GM12878 (cell line): ENCODE data around the gene IFT81. TPM values are rescaled to one million over a fixed set of nuclear protein-coding genes. Genes with fewer than 3 reads are reported as not detected.

ENCODE experiments used
- ATAC-seq: fragments of 200-7000 bp; cut with Tn5 transposase; 3 replicates; pipeline ENCODE4 v1.9.1; 2020; ENCODE audit warnings: mild to moderate bottlenecking, moderate library complexity
- BruUV-seq: library from RNA; stranded (reverse); fragments of 400-500 nt; replicated peaks from 2 replicates; lab custom pipeline; 2021; lab: Mats Ljungman, UMichigan
- CTCF ChIA-PET: fragments of 300-600 bp; sonication (Branson Sonifier 250); formaldehyde crosslinking; extraction: SDS; loops from one replicate; lab custom pipeline; 2021; ENCODE audit warnings: inconsistent platforms; lab: Yijun Ruan, JAX
- POLR2A ChIA-PET: fragments of 350-600 bp; formaldehyde crosslinking; extraction: SDS; loops from one replicate; lab custom pipeline; 2021; ENCODE audit warnings: inconsistent platforms; lab: Charles Lee
- RAD21 ChIA-PET: fragments of 300-600 bp; sonication (Branson Sonifier 250); formaldehyde crosslinking; loops from one replicate; lab custom pipeline; 2023; ENCODE audit warnings: antibody characterized with exemption; ENCODE audit not compliant: unreplicated experiment; lab: Charles Lee
- SMC1A ChIA-PET: fragments of 300-600 bp; sonication (Branson Sonifier 250); formaldehyde crosslinking; loops from one replicate; lab custom pipeline; 2023; ENCODE audit not compliant: unreplicated experiment, uncharacterized antibody; lab: Charles Lee
- DNase-seq: peaks from one replicate; pipeline ENCODE4 v3.0.0-alpha.2; 2011; ENCODE audit warnings: low read depth, low spot score
- FAIRE-seq: peaks from 3 replicates; lab custom pipeline; 2011; peaks lifted over from hg19 to GRCh38; lab: Jason Lieb, UNC
- H2AFZ ChIP-seq: 2 replicates; pipeline ENCODE4 v1.6.0; 2011; ENCODE audit warnings: low read depth, low read length, control low read depth; ENCODE audit not compliant: control insufficient read depth
- H3K27ac ChIP-seq: 2 replicates; pipeline ENCODE4 v1.5.1; 2011; ENCODE audit warnings: control low read depth; ENCODE audit not compliant: control insufficient read depth, insufficient read depth
- H3K27me3 ChIP-seq, 2 experiments: replicated peaks in 1 of 2; 2 replicates each; pipeline versions ENCODE4 v1.6.0 to v1.6.1; 2011; ENCODE audit warnings: low read length in 1 of 2; ENCODE audit not compliant: control insufficient read depth in 2 of 2, insufficient read depth in 2 of 2
- H3K36me3 ChIP-seq, 2 experiments: 2 replicates each; pipeline ENCODE4 v1.5.1; 2011; ENCODE audit warnings: low read length in 1 of 2; ENCODE audit not compliant: control insufficient read depth in 2 of 2, insufficient read depth in 2 of 2
- H3K4me1 ChIP-seq: 2 replicates; pipeline ENCODE4 v1.6.1; 2011; ENCODE audit warnings: mild to moderate bottlenecking, low read length, moderate library complexity, mixed read lengths; ENCODE audit not compliant: control insufficient read depth, insufficient read depth
- H3K4me2 ChIP-seq: 2 replicates; pipeline ENCODE4 v1.6.0; 2011; ENCODE audit warnings: control low read depth; ENCODE audit not compliant: control insufficient read depth, insufficient read depth
- H3K4me3 ChIP-seq: fragments of 200-600 bp; sonication (generic); 2 replicates; pipeline ENCODE4 v1.5.1; 2016
- H3K79me2 ChIP-seq: 2 replicates; pipeline ENCODE4 v1.6.0; 2011; ENCODE audit warnings: low read length; ENCODE audit not compliant: control insufficient read depth, insufficient read depth
- H3K9ac ChIP-seq: 2 replicates; pipeline ENCODE4 v1.8.0; 2011; ENCODE audit warnings: low read length, control low read depth, mixed read lengths; ENCODE audit not compliant: control insufficient read depth, insufficient read depth
- H3K9me3 ChIP-seq: replicated peaks from 3 replicates; pipeline ENCODE4 v1.5.1; 2011; ENCODE audit warnings: mild to moderate bottlenecking, low read length; ENCODE audit not compliant: control insufficient read depth, insufficient read depth
- H4K20me1 ChIP-seq: 2 replicates; pipeline ENCODE4 v1.6.0; 2011; ENCODE audit not compliant: control insufficient read depth, insufficient read depth
- GABPA ChIP-seq: IDR thresholded peaks from 2 replicates; pipeline ENCODE4 v1.6.1; 2014; ENCODE audit warnings: antibody characterized with exemption, low read depth, mild to moderate bottlenecking, inconsistent platforms
- HDAC6 ChIP-seq: fragments of 200-600 bp; sonication (generic); IDR thresholded peaks from one replicate; pipeline ENCODE4 v1.8.0; 2017; ENCODE audit warnings: antibody characterized with exemption; ENCODE audit not compliant: unreplicated experiment
- MAX ChIP-seq: IDR thresholded peaks from 2 replicates; pipeline ENCODE4 v1.6.1; 2012; ENCODE audit warnings: low read depth, low read length, improper control_type of control experiment
- NR2F1 ChIP-seq: fragments of 450-650 bp; conservative IDR thresholded peaks from 2 replicates; pipeline ENCODE4 v1.6.1; 2017; ENCODE audit warnings: mild to moderate bottlenecking
- POU2F2 ChIP-seq: IDR thresholded peaks from 3 replicates; pipeline ENCODE4 v1.6.1; 2011; ENCODE audit warnings: low read depth, mild to moderate bottlenecking, low read length, borderline replicate concordance
- RFX5 ChIP-seq: IDR thresholded peaks from 2 replicates; pipeline ENCODE4 v1.6.1; 2011; ENCODE audit warnings: low read depth, low read length, improper control_type of control experiment
- SMC3 ChIP-seq: IDR thresholded peaks from 2 replicates; pipeline ENCODE4 v1.6.1; 2011; ENCODE audit warnings: low read length, improper control_type of control experiment, borderline replicate concordance
- SREBF2 ChIP-seq: IDR thresholded peaks from 2 replicates; pipeline ENCODE4 v1.6.1; 2012; ENCODE audit warnings: mild to moderate bottlenecking, low read length
- STAT3 ChIP-seq: IDR thresholded peaks from 2 replicates; pipeline ENCODE4 v1.6.1; 2011; ENCODE audit warnings: low read depth, low read length, improper control_type of control experiment
- SUZ12 ChIP-seq: fragments of 200-600 bp; sonication (generic); IDR thresholded peaks from one replicate; pipeline ENCODE4 v1.6.1; 2018; ENCODE audit warnings: antibody characterized with exemption, mild to moderate bottlenecking; ENCODE audit not compliant: unreplicated experiment
- TARDBP ChIP-seq: IDR thresholded peaks from 2 replicates; pipeline ENCODE4 v1.6.1; 2016; ENCODE audit warnings: borderline replicate concordance
- TBL1XR1 ChIP-seq: IDR thresholded peaks from 2 replicates; pipeline ENCODE4 v1.6.1; 2012; ENCODE audit warnings: low read depth, low read length, improper control_type of control experiment
- YY1 ChIP-seq: IDR thresholded peaks from 2 replicates; pipeline ENCODE4 v1.6.1; 2011; ENCODE audit warnings: low read depth, mild to moderate bottlenecking, low read length
- ZNF592 ChIP-seq: fragments of 450-650 bp; IDR thresholded peaks from 2 replicates; pipeline ENCODE4 v1.6.1; 2017; ENCODE audit warnings: mild to moderate bottlenecking, moderate library complexity
- WGBS: methylation state at CpG from one replicate; pipeline ENCODE4 v1.1.6; 2016; ENCODE audit warnings: low lambda C conversion rate; ENCODE audit not compliant: insufficient replicate concordance, insufficient coverage; ENCODE audit errors: missing lambda C conversion rate; 5-methylcytosine and 5-hydroxymethylcytosine counted together
- in situ Hi-C: fragments of 300-500 bp; cut with MboI; formaldehyde crosslinking; loops from 9 replicates; pipeline ENCODE4 v1.14.3; 2018; ENCODE audit warnings: mixed read lengths
- intact Hi-C: fragments of 100-400 bp; cut with micrococcal nuclease; formaldehyde crosslinking; loops from one replicate; pipeline ENCODE4 v1.14.2; 2022; ENCODE audit not compliant: unreplicated experiment
- polyA plus RNA-seq, 11 experiments: library from polyadenylated mRNA; depleted of rRNA in 4 of 11; unstranded in 6 of 11; stranded (reverse) in 5 of 11; fragments of >200 nt; fragmentation: Nextera tagmentation in 4 of 11; fragmentation: Illumina TruSeq in 1 of 11; extraction: Ambion mirVana in 4 of 11; extraction: Trizol in 1 of 11; gene quantifications; 1 replicate in 1 of 11; 2 replicates in 10 of 11; pipeline versions ENCODE4 v1.2.1 to v1.2.3, GENCODE V29; 2011 to 2016; ENCODE audit warnings: inconsistent platforms in 2 of 11, missing spikeins in 2 of 11, low read depth in 1 of 11
- total RNA-seq, 4 experiments: library from RNA; depleted of rRNA in 3 of 4; stranded (reverse); fragments of >200 nt in 3 of 4; fragmentation: Illumina TruSeq in 1 of 4; extraction: Trizol in 1 of 4; gene quantifications; 2 replicates each; pipeline versions ENCODE4 v1.2.1 to v1.2.3, GENCODE V29; 2013 to 2021

IFT81 gene
- total and polyA plus RNA-seq, 10 of the 15 experiments (the other 5 are each of a cell fraction or from before 2014, with no cell fraction given) = 4.1 to 9.9 (median 5.6) TPM

GRCh38 chr12:110114528-110114937 lies 9.6 kb upstream of the IFT81 start:
- Histone ChIP-seq H3K27ac (no peak overlapping the region), H3K4me3 (no peak overlapping the region), H3K9ac (no peak overlapping the region), H3K79me2 (no peaks in the 10 kb centered on the region), H3K4me2 (no peak overlapping the region), H3K4me1 (peaks cover 3% of the 10 kb centered on the region; the same call in 1 of the 2 replicates), H3K36me3 (no peaks in the 10 kb centered on the region), H3K27me3 (no peaks in the 10 kb centered on the region)
- intact Hi-C loops = no loop called here
- ChIA-PET POLR2A (interaction anchor here (0.6 kb wide), 2 partner anchors 198 to 200 kb away, joined by 3 to 5 read pairs; no protein-coding TSS in a partner anchor), RAD21 (interaction anchor here (1.0 kb wide), 1 partner anchor 317 kb away, joined by 3 read pairs; no protein-coding TSS in a partner anchor), CTCF (interaction anchor here (0.9 to 1.4 kb wide), 3 partner anchors 9 to 15 kb away, joined by 3 to 5 read pairs (median 4); no protein-coding TSS in a partner anchor), SMC1A (interaction anchor here (1.1 to 1.5 kb wide), 3 partner anchors 9 to 20 kb away, joined by 4 read pairs; no protein-coding TSS in a partner anchor)
- DNase-seq = no peak
- ATAC-seq = no peak
- no peak for FAIRE-seq
- 70% methylated on average over 4 of the region's 4 CpGs for WGBS
- BruUV-seq = no TSS peak
- in situ Hi-C loops = no loop called here
- TF ChIP-seq POU2F2 (no peak), SUZ12 (no peak)
- TF ChIP-seq, all 136 proteins: peak for 0
- H4K20me1 ChIP-seq = no peaks in the 10 kb centered on the region
- no peak overlapping the region for H2AFZ ChIP-seq
- no peaks in the 10 kb centered on the region; the same call in 1 of the 3 replicates for H3K9me3 ChIP-seq

- H4K20me1 ChIP-seq = no peaks in the 10 kb centered on the region
- no peak for ATAC-seq
- FAIRE-seq = no peak
- DNase-seq = no peak
- H3K4me3 ChIP-seq = no peak overlapping the region
- no peak overlapping the region for H3K27ac ChIP-seq
- ChIA-PET SMC1A (interaction anchor here (0.6 to 1.5 kb wide), 3 partner anchors 11 to 642 kb away, joined by 3 to 4 read pairs (median 4); no protein-coding TSS in a partner anchor), CTCF (interaction anchor here (0.6 kb wide), 2 partner anchors 85 to 142 kb away, joined by 3 read pairs; no protein-coding TSS in a partner anchor), POLR2A (no interaction called here), RAD21 (interaction anchor here (1.8 kb wide), 1 partner anchor 14 kb away, joined by 4 read pairs; no protein-coding TSS in a partner anchor)
- intact Hi-C loops (no loop called here), in situ Hi-C loops (no loop called here)
- H3K79me2 ChIP-seq = no peaks in the 10 kb centered on the region
- no peaks in the 10 kb centered on the region for H3K27me3 ChIP-seq
- no peak overlapping the region for H3K4me2 ChIP-seq
- WGBS = 99% methylated on average over 4 of the region's 4 CpGs
- BruUV-seq = no TSS peak
- no peaks in the 10 kb centered on the region for H3K4me1 ChIP-seq
- H2AFZ ChIP-seq = no peak overlapping the region
- no peaks in the 10 kb centered on the region; the same call in 1 of the 3 replicates for H3K9me3 ChIP-seq
- no peak overlapping the region for H3K9ac ChIP-seq
- H3K36me3 ChIP-seq = no peaks in the 10 kb centered on the region
- TF ChIP-seq SREBF2 (no peak), NR2F1 (no peak), HDAC6 (no peak), SMC3 (no peak), GABPA (no peak), MAX (no peak), ZNF592 (no peak), YY1 (no peak), TARDBP (no peak), STAT3 (no peak), TBL1XR1 (no peak), RFX5 (no peak)
These were observed 8.5 kb upstream of the IFT81 start for GRCh38 chr12:110115675-110116074.
